Posterior cingulate gyrus (tissue), 11 donors: ENCODE measurements around the gene COMMD4.
A peak's percentile ranks its signal among the peaks of the same experiment; 100 is the strongest.
"Not testable (repeated sequence)": the region's sequence is repeated elsewhere in the genome, so short reads cannot be mapped to it uniquely, and the experiment has no call there.

Source experiments
- DNase-seq, 10 donors: peaks; one replicate each; pipeline versions ENCODE4 v3.0.0 to v3.0.0-alpha.2; 2020 to 2021; ENCODE audit warnings: mixed read lengths in 3 of 10
- intact Hi-C: fragments of 100-400 bp; cut with DNase I; formaldehyde crosslinking; loops from one replicate; pipeline ENCODE4 v1.15.1; 2023

Gene COMMD4

DNA sequence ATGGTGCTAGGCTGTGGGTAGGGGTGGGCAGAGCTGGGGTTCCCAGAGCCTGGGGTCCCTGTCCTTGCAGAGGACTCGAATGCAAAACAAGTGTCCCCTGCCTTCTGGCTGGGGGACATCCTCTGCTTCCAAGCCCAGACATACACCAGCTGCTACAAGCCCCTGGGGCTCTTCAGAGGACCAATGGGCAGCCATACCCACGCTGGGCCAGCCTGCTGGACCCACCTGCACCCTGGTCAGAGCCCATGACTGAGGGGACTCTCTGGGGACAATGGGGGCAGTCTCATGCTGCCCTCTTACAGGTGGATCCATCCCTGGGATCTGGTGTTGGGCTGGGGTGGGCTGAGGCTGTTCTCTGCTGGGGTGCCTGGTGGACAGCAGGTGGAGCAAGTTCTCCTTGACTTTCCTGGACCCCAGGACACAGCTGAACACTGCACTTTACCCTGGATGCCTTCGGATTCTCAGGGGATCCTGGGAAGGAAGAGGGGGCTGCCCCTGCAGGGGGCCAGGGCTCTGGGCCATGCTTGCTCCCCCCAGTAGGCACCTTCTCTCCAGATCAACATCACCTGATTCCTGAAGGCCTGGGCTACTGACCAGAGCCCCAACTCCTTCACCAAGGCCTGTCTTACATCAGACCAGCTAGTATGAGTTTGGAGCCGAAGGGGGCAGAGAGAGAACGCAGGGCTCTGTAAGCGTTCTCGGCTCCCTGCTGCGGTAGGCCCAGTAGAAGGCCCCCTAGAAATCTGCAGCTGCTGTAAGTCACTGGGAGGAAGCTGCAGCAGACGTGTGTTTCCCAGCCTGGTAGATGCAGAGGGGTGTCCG, 7.2 kb upstream of the COMMD4 start:
- DNase-seq = peak in 1 of 10 donors; percentile 61
- intact Hi-C loops = no loop called here

DNA sequence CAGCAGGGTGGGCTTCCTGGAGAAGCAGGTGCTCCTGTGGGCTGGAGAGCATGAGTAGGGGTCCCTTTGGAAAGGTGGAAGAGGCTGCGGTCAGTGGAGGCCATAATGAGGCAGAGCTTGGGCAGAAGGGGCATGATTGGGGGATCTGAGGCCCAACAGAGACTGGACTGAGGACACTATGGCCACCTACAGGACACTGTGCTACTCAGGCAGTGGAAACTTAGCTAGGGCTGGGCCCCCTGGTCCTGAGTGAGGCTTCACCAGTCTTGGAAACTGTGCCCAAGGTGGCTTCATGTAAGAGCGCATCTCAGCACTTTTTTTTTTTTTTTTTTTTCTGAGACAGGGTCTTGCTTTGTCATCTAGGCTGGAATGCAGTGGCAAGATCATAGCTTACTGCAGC, 6.3 kb upstream of the COMMD4 start:
- intact Hi-C loops = no loop called here
- DNase-seq = no peak

DNA sequence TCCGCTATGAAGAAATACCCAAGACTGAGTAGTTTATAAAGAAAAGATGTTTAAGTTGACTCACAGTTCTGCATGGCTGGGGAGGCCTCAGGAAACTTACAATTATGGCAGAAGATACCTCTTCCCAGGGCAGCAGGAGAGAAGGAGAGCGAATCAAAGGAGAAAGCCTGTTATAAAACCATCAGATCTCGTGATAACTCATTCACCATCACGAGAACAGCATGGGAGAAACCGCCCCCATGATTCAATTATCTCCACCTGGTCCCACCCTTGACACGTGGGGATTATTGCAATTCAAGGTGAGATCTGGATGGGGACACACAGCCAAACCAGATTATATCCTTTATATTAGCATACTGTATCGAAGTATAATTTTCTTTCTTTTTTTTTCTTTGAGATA, 3.8 kb upstream of the COMMD4 start:
- intact Hi-C loops, DNase-seq: not testable (repeated sequence)

DNA sequence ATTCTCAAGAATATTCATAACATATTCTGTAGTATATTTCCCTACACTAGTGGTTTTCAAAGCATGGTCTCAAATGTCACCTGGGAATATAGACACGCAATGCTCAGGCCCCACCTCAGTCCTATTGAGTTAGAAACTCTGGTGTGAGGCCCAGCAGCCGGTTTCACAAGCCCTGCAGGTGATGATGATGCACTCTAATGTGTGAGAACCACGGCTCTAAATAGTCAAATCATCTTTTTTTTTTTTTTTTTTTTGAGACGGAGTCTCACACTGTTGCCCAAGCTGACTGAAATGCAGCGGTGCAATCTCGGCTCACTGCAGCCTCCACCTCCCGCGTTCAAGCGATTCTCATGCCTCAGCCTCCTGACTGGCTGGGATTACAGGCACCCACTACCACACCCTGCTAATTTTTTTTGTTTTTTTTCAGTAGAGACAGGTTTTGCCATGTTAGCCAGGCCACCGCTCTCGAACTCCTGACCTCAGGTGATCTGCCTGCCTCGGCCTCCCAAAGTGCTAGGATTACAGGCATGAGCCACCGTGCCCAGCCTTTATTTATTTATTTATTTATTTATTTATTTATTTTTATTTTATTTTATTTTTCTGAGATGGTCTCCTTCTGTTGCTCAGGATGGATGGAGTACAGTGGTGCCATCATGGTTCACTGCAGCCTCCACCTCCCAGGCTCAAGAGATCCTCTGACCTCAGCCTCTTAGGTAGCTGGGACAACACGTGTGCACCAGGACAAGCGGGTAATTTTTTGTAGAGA, 2.0 kb upstream of the COMMD4 start:
- intact Hi-C loops = not testable (repeated sequence)

DNA sequence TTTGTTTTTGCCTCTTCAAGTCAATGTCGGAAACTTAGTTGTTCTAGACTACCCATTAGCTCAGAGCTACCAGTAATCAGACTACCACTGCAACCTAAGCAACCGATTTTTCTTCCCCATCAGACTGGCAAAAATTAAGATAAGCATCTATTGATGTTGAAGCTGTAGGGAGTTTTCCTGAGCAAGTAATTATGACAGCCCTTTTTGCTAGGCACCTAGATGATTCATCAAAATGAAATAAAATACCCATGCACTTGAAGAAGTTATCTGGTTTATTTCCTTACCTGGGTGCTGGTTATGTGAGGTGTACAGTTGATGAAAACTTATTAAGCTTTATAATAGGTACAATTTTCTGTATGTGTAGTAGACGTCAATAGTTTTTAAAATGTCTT, 554 bp upstream of the COMMD4 start:
- no peak for DNase-seq
- intact Hi-C loops = no loop called here

More for the DNA sequence above, 2.0 kb upstream of the COMMD4 start:
- DNase-seq = peak in 1 of 10 donors; percentile 31

DNA sequence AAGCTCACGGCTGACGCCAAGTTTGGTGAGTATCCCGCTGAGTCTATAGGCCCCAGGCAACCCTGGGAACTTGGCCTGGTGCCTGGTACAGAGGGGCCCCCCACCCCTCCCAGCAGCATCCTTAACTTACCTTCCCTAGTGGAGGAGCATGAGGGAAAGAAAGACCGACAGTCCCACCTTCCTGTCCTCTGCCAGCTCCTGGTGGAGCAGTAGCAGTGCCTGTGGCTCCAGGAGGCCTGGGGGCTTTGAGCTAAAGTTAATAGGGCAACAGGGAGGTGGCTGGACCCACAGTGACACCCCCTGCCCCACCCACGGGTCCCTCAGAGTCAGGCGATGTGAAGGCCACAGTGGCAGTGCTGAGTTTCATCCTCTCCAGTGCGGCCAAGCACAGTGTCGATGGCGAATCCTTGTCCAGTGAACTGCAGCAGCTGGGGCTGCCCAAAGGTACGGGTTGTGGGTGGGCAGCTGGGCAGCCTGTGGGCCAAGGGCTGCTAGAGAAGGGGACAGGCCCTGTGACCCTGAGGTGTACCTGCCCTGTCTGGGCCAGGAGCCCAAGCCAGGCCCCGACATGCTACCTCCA, 2.9 kb downstream of the COMMD4 start:
- DNase-seq = peak in 3 of 10 donors; percentile 62 to 64 (median 64)
- intact Hi-C loops = no loop called here

DNA sequence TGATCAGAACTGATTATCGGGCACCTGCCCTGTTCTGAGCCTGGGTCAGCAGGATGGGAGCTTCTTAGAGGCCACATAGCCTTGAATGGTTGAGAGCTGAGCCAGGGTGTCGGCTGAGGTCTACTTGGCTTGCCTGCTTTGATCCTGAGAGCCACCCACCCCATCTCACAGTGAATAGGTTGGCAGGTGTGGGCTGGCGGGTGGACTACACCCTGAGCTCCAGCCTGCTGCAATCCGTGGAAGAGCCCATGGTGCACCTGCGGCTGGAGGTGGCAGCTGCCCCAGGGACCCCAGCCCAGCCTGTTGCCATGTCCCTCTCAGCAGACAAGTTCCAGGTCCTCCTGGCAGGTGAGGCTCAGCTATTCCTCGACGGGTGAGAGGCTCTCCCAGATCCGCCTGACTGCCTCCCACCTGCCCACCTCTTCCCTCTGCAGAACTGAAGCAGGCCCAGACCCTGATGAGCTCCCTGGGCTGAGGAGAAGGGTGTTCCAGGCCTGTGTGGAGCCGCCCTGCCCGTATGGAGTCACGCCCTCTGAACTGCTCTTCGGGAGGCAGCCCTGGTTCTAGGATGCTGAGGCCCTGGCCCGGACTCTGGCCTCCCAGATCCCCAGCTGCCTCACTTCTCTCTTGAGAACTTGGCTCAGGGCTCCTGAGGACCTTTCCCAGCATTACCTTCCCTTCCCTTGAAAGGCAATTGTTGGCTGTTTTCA, 3.8 kb downstream of the COMMD4 start:
- intact Hi-C loops = loop anchor here (10.0 kb wide), 1 partner anchor 135 kb away; the partner anchor contains the start of gene C15orf39
- DNase-seq = peak in 3 of 10 donors; percentile 48 to 66 (median 66)

DNA sequence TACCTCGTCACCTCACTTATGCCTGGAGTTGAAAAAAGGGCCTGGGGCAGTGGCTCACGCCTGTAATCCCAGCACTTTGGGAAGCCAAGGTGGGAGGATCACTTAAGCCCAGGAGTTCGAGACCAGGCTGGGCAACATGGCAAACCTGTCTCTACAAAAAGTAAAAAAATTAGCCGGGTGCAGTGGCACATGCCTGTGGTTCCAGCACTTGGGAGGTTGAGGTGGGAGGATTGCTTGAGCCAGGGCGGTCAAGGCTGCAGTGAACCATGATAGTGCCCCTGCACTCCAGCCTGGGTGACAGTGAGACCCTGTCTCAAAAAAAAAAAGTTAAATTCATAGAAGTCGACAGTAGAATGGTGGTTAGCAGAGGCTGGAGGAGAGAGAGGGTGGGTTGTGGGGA, 6.4 kb downstream of the COMMD4 start:
- intact Hi-C loops = loop anchor here (10.0 kb wide), 1 partner anchor 137 kb away; the partner anchor contains the start of gene C15orf39
- peak in 2 of 10 donors; percentile 21 to 60 for DNase-seq

DNA sequence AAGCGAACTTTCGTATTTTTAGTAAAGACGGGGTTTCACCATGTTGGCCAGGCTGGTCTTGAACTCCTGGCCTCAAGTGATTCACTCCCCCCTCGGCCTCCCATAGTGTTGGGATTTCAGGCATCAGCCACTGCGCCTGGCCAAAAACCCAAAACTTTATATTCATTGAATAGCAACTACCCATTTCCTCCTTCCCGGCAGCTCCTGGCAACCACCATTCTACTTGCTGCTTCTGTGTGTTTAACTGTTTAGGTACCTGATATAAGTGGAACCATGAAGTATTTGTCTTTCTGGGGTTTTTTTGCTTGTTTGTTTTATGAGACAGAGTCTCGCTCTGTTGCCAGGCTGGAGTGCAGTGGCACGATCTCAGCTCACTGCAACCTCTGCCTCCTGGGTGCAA, 8.1 kb downstream of the COMMD4 start:
- DNase-seq = peak in 2 of 10 donors; percentile 55 to 64
- intact Hi-C loops = loop anchor here (10.0 kb wide), 1 partner anchor 139 kb away; the partner anchor contains the start of gene C15orf39

DNA sequence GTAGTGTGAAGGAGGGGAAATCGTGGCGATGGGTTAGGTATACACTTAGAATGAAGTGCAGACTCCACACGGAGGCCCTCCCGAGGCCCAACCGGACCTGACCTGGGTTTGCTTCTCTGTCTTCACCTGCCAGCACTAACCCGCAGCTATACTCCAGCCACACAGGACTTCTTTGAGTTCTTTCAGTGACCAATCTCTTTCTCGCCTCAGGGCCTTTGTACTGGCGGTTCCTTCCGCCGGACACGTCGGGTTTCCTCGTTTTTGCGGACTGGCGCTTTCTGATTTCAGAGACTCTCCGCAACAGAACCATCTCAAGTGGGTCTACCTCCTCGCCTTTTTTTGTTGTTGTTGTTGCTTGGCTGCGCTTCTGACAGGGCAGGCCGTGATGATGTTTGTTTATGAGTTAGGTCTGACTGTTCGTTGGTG, 10.9 kb downstream of the COMMD4 start, which contains the start of gene NEIL1:
Gene NEIL1 (plus strand): TSS at position 244 of the 426 bp plus-strand sequence. CDS start 1,867 bp downstream, outside the sequence.
- intact Hi-C loops = loop anchor here (1.0 to 10.0 kb wide), 2 partner anchors 11 to 142 kb away; partner anchors contain the start of genes C15orf39 and COMMD4

DNA sequence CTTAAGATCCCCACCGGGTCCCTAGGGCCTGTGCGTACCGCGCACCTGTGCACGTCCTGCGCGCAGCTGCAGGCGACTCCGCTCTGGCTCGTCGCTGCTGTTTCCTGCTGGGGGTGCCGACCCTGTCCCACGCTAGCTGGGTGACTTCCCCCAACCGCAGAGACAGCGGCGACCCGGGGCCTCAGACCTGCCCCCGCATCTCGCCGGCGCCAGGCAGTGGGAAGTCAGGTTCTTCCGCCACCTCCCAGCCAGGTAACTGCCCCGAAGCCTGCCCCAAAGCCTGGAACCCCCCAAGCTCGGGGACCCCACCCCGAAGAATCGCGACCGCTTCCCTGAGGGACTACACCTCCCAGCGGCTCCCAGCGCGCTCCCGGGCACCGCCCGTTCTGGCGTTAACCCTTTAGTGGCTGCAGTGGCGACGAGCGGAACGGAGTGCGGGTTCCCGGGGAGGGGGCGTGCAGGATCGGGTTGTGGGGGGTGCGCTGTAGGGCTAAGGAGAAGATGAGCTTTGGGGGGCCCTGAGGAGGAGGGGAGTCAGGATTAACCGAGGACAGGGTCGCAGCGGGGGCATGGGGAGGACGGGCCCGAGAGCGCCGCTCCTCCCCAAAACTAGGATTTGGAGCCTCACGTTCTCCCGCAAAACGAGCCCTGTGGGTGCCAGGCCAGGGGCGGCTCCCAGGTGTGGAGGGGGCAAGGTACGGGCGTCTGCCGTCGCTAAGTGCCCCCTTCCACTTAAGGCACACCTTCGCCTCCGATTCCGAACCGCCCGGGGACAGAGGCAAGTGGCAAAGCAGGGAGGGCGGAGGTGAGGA, 11.6 kb downstream of the COMMD4 start:
- DNase-seq = peak; percentile 67 to 96 (median 80)

More for the DNA sequence above, 10.9 kb downstream of the COMMD4 start, which contains the start of gene NEIL1:
- DNase-seq = peak in 1 of 10 donors; percentile 68

DNA sequence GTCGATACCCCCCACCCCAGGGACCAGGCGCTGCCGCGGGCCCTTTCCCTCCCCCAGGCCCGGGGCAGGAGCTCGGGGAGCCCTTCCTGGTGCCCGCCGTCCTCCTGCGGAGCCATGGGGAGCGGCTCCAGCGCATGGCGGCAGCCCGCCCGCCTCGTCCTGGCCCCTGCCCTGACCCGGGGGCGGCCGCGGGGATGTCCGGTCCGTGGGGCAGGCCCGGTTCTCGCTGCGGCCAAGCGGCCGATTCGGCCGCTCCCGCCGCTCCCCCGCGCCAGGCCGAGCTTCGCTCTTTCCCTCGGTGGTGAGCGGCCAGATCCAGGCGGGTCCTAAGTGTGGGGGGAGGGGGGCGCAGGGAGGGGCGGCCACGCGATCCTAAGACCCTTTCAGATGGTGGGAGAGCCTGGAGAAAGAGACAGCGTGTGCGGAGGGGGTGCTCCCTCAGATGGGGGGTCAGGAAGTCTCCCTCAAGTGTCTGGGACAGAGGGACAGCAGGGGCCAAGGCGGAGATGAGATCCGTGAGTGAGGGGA, 12.2 kb downstream of the COMMD4 start:
- DNase-seq = peak in 2 of 10 donors; percentile 72 to 78
- intact Hi-C loops = loop anchor here (10.0 kb wide), 1 partner anchor 143 kb away; the partner anchor contains the start of gene C15orf39

More for the DNA sequence above, 11.6 kb downstream of the COMMD4 start:
- intact Hi-C loops = loop anchor here (1.0 to 10.0 kb wide), 2 partner anchors 11 to 143 kb away; partner anchors contain the start of genes C15orf39 and COMMD4

DNA sequence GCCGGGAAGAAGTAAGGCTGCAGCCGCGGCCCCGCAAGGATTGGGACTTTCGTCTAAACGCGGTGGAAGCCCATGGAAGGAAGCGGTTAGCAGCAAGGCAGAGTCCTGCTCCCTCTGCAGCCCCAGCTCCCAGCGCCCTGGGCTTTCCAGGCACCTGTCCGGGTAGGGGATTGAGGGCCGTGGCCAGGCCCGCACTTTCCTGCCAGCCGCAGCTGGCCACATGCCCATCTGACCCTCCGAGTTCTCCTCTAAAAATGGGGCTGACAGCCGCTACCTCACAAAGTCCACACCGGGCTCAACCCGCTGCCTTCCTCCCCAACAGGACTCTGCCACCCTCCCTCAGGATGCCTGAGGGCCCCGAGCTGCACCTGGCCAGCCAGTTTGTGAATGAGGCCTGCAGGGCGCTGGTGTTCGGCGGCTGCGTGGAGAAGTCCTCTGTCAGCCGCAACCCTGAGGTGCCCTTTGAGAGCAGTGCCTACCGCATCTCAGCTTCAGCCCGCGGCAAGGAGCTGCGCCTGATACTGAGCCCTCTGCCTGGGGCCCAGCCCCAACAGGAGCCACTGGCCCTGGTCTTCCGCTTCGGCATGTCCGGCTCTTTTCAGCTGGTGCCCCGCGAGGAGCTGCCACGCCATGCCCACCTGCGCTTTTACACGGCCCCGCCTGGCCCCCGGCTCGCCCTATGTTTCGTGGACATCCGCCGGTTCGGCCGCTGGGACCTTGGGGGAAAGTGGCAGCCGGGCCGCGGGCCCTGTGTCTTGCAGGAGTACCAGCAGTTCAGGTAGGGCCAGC, 12.9 kb downstream of the COMMD4 start:
- intact Hi-C loops = loop anchor here (10.0 kb wide), 1 partner anchor 144 kb away; the partner anchor contains the start of gene C15orf39

DNA sequence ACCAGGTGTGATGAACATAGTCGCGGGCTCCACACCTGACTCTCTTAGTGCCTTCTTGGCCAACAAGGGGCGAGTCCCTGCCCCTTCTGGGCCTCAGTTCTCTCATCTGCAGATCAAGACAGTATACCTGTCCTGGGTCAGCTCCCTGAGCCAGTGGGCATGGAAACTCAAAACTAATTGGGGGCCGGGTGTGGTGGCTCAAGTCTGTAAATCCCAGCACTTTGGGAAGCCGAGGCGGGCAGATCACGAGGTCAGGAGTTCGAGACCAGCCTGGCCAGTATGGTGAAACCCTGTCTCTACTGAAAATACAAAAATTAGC, 13.4 kb downstream of the COMMD4 start:
- intact Hi-C loops = loop anchor here (10.0 kb wide), 1 partner anchor 145 kb away; the partner anchor contains the start of gene C15orf39
- not testable (repeated sequence) for DNase-seq

More for the DNA sequence above, 12.9 kb downstream of the COMMD4 start:
- peak in 4 of 10 donors; percentile 20 to 87 (median 53) for DNase-seq

DNA sequence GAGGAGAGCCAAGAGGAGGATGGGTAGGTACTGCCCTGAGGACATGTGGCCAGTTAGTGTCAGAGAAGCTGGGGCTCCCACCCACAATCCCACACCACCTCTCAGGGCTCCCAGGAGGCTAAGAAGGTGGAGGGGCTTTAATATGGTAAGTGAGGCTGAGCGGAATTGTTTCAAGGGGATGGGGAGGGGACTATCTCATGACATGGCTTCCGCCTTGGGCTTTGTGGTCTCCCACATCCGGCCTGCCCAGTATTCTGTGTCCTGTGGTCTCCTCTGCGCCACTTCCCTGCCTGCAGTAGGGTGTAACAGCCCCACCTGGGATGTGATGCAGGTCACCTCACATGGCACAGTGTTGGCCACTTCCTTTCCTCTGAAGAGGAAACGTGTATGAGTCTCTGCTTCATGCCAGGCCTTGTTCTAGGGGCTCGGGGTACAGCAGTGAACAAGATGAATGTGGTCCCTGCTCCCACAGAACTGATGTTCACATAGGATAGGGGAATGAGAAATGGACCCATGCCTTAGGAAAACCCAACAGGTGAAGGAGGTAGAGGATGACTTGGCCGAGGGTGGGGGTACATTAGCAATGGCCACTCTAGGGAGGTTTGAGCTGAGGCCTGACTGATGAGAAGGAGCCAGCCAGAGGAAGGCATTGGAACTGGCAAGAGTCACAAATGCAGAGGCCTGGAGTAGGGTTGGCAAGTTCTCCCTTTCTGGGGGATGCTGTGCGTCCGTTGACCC, 14.2 kb downstream of the COMMD4 start:
- intact Hi-C loops = loop anchor here (10.0 kb wide), 1 partner anchor 145 kb away; the partner anchor contains the start of gene C15orf39
- peak in 2 of 10 donors; percentile 37 to 44 for DNase-seq

DNA sequence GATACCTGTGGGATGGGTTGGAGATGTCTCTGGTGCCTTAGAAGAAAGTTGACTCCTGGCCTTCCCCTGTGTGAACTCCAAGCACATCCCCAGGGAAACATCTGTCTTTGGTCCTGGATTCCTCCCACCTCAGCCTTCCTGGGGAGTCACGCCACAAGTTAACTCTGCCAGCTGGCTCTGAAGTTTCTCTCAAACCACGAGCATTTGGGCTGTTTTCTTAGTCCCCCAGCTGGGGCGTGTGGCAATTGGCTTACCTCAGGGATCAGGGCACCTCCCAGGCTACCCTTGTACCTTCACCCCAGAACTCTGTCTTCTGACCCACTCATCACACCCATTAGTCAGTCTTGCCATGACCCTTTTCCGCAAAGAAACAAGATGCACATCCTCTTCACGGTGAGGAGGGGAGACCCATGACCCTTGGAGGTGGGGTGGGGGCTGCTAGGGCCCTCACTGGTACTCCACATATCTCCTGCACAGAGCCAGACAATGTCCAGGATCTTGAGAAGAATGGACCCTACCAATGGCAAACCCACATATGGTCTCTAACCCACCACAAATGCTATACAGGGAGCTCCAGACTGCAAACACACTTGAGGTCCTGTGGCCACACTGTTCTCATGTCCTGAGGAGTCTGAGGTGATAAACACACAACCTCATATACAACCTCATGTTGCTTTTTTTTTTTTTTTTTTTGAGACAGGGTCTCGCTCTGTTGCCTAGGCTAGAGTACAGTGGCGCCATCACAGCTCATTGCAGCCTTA, 14.9 kb downstream of the COMMD4 start:
- intact Hi-C loops = no loop called here
- DNase-seq = peak in 2 of 10 donors; percentile 27 to 29
